GM21515 (cell line): Measurements from ENCODE around the gene MTG2.

Experiments
- ATAC-seq: cut with Tn5 transposase; IDR thresholded peaks from one replicate; pipeline ENCODE4 v1.9.1; 2021; ENCODE audit not compliant: unreplicated experiment

The MTG2 gene

GRCh38 chr20:62178316-62179161 is 4.3 kb upstream of the MTG2 start:
- no peak for ATAC-seq

GRCh38 chr20:62179162-62179504 is 3.7 kb upstream of the MTG2 start:
- ATAC-seq = no peak

GRCh38 chr20:62181808-62182207 is 1.0 kb upstream of the MTG2 start:
- ATAC-seq = no peak

- ATAC-seq = peak; percentile 1
Measured at GRCh38 chr20:62183426-62184142, 756 bp downstream of the MTG2 start.

- no peak for ATAC-seq
Measured at GRCh38 chr20:62186096-62186426, 3.2 kb downstream of the MTG2 start.

GRCh38 chr20:62186887-62187866 is 4.3 kb downstream of the MTG2 start:
- no peak for ATAC-seq

- no peak for ATAC-seq
Measured at GRCh38 chr20:62190639-62191411, 8.0 kb downstream of the MTG2 start.

- ATAC-seq = no peak
Measured at GRCh38 chr20:62191781-62192559, 9.1 kb downstream of the MTG2 start.

- ATAC-seq = no peak
Measured at GRCh38 chr20:62192635-62193034, 9.8 kb downstream of the MTG2 start.

- no peak for ATAC-seq
Measured at GRCh38 chr20:62193079-62194025, 10.5 kb downstream of the MTG2 start.

GRCh38 chr20:62195075-62195405 is 12.2 kb downstream of the MTG2 start:
- ATAC-seq = no peak

- ATAC-seq = no peak
Measured at GRCh38 chr20:62195736-62196135, 12.9 kb downstream of the MTG2 start.

- ATAC-seq = no peak
Measured at GRCh38 chr20:62196286-62196685, 13.5 kb downstream of the MTG2 start.

- no peak for ATAC-seq
Measured at GRCh38 chr20:62197311-62197710, 14.5 kb downstream of the MTG2 start.

GRCh38 chr20:62197801-62198200 is 15.0 kb downstream of the MTG2 start:
- ATAC-seq = no peak

- no peak for ATAC-seq
Measured at GRCh38 chr20:62198496-62198895, 15.7 kb downstream of the MTG2 start.

- ATAC-seq = no peak
Measured at GRCh38 chr20:62198931-62199330, 16.1 kb downstream of the MTG2 start.

GRCh38 chr20:62200491-62201172 is 17.8 kb downstream of the MTG2 start:
- ATAC-seq = no peak
